ENCODE data around the gene EML1.

DNA sequence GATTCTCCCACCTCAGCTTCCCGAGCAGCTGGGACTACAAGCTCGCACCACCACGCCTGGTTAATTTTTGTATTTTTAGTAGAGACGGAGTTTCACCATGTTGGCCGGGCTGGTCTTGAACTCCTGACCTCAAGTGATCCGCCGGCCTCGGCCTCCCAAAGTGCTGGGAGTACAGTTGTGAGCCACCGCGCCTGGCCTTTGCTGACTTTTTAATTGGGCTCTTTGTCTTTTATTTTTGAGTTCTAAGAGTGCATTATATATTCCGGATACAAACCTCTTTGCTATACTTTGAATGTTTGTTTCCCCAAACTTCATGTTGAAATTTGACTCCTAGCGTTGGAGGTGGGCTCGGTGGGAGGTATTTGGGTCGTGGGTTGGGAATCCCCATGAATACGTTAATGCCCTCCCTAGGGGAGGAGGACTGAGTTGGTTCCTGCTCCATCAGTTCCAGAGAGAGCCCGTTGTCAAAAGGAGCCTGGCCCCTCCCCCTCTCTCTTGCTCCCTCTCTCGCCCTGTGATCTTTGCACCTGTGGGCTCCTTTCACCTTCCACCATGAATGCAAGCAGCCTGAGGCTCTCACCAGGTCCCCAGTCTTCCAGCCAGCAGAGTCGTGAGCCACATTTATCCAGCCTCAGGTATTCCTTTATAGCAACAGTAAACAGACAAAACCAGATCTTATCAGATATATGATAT is 168.8 kb downstream of the EML1 start:
- no peak for TF ChIP-seq SP1 (IDR thresholded peaks at IDR 0.05)
- TF ChIP-seq, protein P1, sequence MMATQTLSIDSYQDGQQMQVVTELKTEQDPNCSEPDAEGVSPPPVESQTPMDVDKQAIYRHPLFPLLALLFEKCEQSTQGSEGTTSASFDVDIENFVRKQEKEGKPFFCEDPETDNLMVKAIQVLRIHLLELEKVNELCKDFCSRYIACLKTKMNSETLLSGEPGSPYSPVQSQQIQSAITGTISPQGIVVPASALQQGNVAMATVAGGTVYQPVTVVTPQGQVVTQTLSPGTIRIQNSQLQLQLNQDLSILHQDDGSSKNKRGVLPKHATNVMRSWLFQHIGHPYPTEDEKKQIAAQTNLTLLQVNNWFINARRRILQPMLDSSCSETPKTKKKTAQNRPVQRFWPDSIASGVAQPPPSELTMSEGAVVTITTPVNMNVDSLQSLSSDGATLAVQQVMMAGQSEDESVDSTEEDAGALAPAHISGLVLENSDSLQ (IDR thresholded peaks at IDR 0.05): no peak
- TF ChIP-seq FOXA1 (IDR thresholded peaks at IDR 0.05): no peak
- TF ChIP-seq SUZ12 (IDR thresholded peaks at IDR 0.05): no peak

Measured in HEK293T (cell line).